Embryonic facial prominence (tissue), 1 donor: ENCODE results near the gene CHD2.

Experiments
- DNase-seq: peaks from one replicate; pipeline ENCODE4 v3.0.0-alpha.2; 2016; ENCODE audit errors: extremely low spot score

Gene CHD2

DNA sequence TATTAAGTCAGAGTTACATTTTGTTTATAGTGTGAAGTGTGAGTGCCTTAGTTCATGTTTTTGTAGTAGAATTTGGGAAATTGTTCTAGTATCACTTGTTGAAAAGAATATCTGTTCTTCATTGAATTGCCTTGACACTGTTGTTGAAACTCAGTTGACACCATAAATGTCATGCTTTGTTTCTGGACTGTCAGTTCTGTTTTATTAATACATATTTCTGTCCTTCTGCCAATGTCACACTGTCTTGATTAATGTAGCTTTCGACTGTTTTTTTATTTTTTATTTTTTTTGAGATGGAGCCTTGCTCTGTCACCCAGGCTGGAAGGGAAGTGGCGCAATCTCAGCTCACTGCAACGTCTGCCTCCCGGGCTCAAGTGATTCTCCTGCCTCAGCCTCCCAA is 59.1 kb downstream of the CHD2 start:
- no peak for DNase-seq

GRCh38 chr15:92960996-92961681 is 61.0 kb downstream of the CHD2 start:
- no peak for DNase-seq

GRCh38 chr15:92962914-92963313 is 62.8 kb downstream of the CHD2 start:
- no peak for DNase-seq

DNA sequence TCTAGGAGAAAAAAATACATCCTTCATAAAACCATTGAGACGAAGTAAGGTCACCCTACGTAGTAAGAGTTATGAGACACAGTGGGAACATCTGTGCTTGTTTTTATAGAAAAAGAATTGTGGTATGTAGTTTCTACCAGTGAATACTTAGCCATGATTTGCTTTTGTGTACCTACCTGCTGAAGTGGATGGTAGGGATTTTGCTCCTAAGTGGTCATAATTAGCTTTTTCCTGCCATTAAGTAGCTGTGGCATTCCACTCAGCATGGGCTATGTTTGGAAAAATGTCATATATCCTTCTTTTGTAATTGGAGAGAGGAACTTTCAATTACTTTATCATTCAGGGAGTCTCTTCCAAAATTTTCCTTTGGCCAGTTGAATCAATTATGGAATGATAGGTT is 63.7 kb downstream of the CHD2 start:
- DNase-seq: no peak

GRCh38 chr15:92968926-92969651 is 69.0 kb downstream of the CHD2 start:
- no peak for DNase-seq

- no peak for DNase-seq
Measured at GRCh38 chr15:92970656-92971055, 70.5 kb downstream of the CHD2 start.

DNA sequence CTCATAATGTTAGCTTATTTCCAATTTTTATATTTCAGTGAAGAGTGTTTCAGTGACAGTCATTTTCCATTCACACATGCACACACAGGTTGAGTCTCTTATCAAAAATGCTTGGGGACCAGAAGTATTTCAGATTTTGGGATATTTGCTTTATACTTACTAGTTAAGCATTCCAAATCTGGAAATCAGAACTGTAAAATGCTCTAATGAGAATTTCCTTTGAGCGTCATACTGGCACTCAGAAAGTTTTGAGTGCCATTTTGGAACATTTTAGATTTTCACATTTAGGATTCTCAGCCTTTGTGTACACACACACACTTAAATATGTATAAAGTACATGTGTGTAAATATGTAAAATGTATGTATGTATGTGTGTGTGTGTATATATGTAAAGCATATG is 71.0 kb downstream of the CHD2 start:
- DNase-seq: no peak

DNA sequence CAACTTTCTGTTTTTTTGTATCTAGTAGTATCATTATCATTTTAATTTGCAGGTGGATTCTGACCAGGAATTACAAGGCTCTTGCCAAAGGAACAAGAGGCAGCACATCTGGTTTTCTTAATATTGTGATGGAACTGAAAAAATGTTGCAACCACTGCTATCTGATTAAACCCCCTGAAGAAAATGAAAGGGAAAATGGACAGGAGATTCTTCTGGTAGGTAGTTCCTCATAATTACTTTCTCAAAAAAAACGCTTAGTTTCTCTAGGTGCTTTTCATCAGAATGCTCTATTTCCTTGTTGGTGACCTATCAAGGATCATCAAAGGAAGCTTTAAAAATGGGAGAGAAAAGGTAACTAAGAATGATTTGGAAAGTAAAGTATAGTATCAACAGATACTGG is 71.6 kb downstream of the CHD2 start:
- no peak for DNase-seq

- DNase-seq: no peak
Measured at GRCh38 chr15:92974183-92974915, 74.2 kb downstream of the CHD2 start.

DNA sequence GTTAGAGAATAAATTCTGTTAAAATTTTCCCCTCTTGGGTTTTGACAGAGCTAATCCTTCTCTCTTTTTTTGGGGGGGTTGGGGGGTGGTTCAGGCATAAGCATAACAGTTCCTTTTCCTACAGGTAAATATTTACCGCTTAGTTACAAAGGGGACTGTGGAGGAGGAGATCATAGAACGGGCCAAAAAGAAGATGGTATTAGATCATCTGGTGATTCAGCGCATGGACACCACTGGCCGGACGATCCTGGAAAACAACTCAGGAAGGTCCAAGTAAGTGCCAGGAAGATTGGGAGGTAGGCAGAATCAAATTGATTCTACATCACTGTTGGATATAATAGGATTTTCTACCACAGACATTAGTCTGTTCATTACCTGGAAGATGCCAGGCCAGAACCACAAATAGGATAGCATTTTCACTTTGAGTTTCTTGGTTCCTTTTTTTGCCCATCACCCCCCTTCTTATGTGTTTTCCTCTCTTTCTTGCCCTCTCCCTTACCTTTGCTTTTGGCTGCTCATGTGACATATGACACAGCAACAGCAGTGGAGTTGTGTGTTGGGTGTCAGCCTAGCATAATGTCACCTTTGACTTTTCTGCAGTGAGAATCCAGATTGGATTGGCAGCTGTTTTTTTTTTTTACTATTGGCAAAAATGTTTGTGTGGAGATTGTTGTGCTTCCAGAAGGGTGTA is 79.0 kb downstream of the CHD2 start:
- no peak for DNase-seq

DNA sequence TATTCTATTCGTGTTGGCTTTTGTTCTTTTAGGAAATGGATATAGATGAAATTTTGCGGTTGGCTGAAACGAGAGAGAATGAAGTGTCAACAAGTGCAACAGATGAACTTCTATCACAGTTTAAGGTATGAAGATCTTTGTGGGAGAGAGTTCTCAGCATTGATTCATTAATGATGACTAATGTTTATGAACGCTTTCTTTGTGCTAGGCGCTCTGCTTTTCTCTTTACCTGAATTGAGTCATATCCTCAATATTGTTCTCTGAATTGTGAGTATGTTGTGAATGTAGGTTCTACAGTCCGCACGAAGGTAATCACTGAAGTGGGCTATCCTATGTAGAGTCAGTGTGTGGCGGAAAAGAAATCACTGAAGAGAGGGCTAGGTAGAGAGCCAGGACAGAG is 81.2 kb downstream of the CHD2 start:
- DNase-seq: no peak

GRCh38 chr15:92984161-92984560 is 84.0 kb downstream of the CHD2 start:
- DNase-seq: no peak

- no peak for DNase-seq
Measured at GRCh38 chr15:92989470-92989869, 89.3 kb downstream of the CHD2 start.

DNA sequence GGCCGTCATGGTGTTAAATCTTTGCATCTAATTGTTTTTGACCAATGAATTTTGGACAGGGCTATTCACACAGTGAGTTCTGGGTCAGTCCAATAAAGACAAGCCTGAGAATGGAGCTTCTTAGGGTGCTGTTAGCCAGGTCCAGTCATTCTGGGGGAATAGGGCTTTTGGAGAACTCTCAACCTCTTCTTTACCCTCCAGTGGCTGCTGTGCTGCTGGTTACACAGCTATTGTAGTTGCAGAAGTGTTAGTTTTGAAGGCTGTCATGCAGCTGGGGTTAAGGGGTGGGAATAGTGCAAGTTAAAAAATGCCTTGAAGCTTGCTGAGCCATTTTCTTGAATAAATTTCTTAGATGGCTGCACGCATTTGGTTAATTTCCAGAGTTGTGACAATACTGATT is 89.9 kb downstream of the CHD2 start:
- DNase-seq: no peak

GRCh38 chr15:92992720-92993119 is 92.6 kb downstream of the CHD2 start:
- DNase-seq: no peak

DNA sequence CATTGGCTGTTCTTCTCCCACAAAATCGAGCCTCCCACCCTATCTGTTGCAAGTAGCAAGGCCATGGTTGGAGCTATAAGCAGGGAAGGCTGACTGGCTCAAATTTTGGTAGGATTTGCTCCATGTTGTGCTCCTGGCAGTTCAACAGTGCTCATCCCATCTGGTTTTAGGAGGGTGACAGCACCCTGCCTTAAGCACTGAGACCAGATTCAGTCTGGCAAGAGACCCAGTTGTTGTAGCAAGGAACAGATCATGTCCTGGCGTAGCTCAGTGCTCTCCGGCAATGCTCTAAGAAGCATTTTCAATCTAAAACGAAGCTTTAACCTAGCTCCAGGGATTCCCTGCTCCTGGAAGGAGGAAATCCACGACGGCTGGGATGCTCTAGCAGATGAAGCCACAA is 97.7 kb downstream of the CHD2 start:
- DNase-seq: no peak

DNA sequence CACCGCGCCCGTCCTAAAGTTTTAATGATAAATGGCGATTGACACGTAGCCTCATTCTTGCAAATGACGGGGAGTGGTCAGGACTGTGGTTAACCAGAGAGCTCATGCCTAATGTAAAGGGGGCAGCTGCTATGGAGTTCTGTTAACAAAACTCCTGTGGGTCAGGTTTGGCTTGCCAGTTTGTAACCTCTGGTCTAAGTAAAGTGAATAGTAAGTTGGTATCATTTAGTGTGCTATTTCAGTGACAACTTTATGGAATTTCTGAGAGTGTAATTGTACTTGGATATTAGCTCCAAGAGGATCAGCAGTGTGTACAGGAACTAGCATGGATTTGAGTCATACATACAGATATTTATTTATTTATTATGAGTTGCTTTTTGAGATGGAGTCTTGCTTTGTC is 101.0 kb downstream of the CHD2 start:
- DNase-seq: no peak

- DNase-seq: no peak
Measured at GRCh38 chr15:93001881-93002280, 101.8 kb downstream of the CHD2 start.

DNA sequence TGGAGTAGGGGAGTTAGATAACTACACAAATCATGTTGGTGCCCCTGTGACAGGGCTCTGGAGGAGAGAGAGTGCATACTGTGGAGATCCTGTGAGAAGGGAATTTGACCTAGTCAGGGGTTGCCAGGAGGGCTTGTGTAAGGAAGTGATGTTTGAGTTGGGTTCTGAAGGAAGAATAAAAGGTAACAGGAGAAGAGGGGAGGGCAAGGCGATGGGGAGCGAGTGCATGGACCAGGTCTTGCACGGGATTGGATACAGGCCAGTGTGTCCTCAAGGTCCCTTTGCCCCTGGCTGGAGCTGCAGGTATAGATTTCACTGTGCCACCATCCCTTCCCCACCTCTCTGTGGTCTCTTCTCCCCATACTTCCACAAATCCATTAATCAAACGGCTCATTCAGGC is 105.0 kb downstream of the CHD2 start:
- DNase-seq: no peak

DNA sequence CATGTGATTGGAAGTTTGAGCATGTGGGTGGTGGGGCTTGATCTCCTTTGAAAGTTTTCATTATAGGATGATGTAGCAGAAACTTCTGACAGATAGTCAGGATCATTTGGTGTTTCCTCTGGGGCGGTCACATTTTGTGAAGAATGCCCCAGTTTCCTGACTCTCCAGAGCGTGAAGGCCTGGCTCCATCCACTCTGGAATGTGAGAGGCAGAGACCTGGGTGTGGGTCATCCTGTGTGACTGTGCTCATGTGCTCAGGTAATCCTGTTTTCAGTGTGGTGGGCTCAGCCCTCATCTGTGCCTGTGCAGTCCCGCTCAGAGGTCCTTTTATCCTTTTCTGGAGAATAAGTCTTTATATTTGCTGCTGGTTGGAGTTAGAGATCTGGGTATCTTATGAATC is 107.9 kb downstream of the CHD2 start:
- DNase-seq: no peak

DNA sequence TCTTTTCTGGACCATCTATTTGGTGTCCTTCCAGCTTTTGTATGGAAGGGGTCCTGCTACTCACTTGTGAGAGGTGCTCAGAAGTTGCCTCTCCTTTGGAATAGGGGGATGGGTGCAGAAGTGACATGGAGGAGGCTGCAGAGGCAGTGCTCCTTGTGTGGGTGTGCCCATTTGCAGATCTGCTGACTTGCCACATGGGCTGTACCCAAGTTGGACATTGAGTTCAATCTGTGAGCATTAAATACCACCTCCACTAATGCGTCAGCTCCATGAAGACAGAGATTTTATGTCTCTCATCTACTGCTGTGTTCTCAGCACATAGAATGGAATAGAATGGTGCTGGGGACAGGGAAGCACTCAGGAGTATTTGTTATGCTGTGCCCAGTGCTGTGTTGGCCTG is 112.7 kb downstream of the CHD2 start:
- no peak for DNase-seq

- DNase-seq: no peak
Measured at GRCh38 chr15:93017526-93017925, 117.4 kb downstream of the CHD2 start.
